ENCODE measurements around the gene SSTR3. TPM values are rescaled to one million over a fixed set of nuclear protein-coding genes. Genes with fewer than 3 reads are reported as not detected.

The SSTR3 gene
- total RNA-seq, 8 experiments from 2014 or later = 0.09 to 1.1 (median 0.25) TPM; not detected in 1

DNA sequence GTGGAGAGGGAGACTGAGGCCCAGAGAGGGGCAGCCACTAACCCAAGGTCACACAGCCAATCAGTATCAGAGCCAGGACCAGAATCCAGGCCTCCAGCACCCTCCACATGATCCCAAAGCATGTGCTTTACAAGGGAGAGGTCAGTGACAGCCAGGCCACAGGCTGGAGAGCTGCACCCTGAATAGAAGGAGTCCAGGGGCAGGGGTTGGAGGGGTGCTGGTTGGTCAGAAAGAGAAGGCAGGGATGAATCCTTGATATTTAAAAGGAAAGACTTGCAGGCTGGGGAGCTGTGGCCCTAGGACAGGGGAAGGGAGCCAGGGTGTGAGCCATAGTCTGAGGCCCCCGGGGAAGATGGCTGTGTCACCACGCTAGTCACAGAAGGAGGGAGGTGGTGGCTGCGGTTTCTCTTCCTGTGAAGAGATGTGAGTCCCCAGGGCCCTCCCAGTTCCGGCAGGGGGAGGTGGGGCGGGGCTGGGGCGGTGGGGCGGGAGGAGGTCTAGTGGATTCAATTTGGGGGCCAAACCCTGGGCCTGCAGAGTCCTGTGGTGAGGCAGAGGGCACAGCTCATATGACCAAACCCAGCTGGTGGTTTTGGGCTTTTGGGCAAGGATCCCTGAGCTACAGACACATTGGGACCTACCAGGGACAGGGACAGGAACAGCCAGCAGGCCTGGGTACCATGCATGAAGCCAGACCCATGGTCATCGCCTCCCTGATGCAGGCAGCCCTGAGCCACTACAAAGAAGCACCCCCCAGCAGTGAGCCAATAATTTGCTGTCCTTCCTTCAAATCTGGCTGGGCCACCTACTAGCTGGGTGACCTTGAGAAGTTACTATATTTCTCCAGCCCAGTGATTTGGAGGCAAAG lies 17.8 kb upstream of the SSTR3 start:
- in situ Hi-C loops (cut with MboI; ENCODE audit: low pct_unique_long_range_greater_than_20kb in 2 of 9, low sequenced_read_pairs in 9 of 9, unreplicated experiment in 9 of 9) = no loop called here
- ATAC-seq (replicated peaks in 6 of 8) = peak in 4 of 8 experiments; percentile 20 to 77 (median 50)

DNA sequence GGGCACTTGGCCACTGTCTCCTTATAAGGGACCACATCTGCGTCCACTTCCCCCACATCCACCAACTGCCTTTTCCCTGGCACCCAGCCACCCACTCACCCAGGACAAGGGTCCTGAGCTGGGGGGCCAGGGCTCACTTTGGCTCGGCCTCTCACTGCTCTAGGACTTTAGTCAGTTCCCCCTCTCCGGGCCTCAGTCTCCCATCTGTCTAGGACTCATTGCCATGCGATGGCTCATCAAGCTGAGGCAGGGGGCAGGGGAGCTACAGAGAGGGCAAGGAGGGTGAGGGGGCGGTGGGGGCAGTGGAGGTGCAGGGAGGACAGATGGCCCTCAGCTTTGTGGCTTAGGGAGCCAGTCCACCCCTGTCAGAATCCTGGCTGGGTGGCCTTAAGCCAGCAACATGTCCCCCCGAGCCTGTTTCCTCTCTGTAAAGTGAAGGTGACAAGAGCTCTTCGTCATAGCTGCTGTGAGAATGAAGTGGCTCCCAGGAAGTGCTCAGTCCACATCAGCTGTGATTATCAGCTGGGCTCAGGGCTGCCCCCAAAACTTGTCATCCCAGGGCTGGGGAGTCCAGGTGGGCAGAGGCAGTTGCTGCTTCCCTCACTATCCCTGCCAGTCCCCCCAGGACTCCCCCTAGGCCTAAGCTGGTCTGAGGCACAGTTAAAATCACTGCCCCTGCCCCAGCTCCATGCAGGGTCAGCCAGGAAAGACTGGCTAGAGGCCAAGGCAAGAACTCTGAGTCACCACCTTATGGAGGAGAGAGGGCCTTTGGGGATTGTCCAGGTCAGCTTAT lies 16.9 kb upstream of the SSTR3 start:
- H3K27ac ChIP-seq = no peak overlapping the region
- H3K4me1 ChIP-seq (replicated peaks in 1 of 2) = peaks cover 0 to 15% of the 10 kb centered on the region in 2 donors
- in situ Hi-C loops (cut with MboI; ENCODE audit: low pct_unique_long_range_greater_than_20kb in 2 of 9, low sequenced_read_pairs in 9 of 9, unreplicated experiment in 9 of 9) = no loop called here
- 60% methylated on average over 1 of the region's 7 CpGs; no CpG with 5 or more reads in 9 of the 10 experiments for WGBS, 10 experiments
- no peak overlapping the region for H3K4me3 ChIP-seq
- ATAC-seq (replicated peaks in 6 of 8) = peak; percentile 3 to 63 (median 14)

More for the DNA sequence above, 17.8 kb upstream of the SSTR3 start:
- H3K4me3 ChIP-seq = no peak overlapping the region
- WGBS, 10 experiments = 20 to 100% (median 50%) methylated on average over 1 of the region's 8 CpGs; no CpG with 5 or more reads in 7 of the 10 experiments
- peaks cover 0 to 15% of the 10 kb centered on the region in 2 donors for H3K4me1 ChIP-seq (replicated peaks in 1 of 2)
- H3K27ac ChIP-seq = no peak overlapping the region

DNA sequence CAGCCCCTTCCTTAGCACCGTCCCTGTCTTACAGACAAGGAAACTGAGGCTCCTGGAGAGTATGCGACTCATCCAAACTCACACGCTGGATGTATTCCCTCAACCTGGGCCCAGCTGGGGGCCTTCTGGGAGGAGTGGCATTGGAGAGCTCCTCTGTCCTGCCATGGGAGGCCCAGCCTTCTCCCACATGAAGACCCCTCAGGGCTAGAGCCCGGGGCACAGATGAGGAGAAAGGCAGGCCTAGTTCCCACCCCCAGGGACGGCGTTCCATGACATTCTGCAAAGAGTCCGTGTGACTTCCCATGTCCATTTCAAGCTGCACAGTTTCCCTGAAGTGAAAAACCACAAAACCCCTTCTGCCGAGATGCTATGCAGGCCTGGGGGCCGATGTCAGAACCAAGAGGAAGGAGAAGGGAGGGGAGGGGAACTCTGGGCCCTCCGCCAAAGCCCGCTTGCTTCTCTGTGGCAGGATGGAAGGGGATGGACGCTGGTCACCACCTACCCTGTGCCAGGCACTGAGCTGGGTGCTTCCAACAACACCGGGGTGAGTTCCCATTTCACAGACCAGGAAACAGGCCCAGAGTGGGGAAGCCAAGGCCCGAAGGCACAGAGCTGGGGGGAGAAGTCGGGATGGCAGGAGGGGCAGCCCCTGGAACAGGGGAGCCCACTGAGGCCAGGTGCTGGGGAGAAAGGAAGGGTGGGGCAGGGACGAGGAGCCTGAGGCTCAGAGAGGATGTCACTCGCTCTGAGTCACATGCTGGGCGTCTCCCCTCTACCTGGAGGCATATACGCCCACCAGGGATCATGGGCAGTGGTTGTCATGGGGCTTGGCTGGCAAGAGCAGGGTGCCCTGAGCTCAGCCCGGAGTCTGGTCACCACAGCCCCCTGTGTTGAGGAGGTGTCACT lies 16.1 kb upstream of the SSTR3 start:
- Histone ChIP-seq H3K4me3 (no peak overlapping the region), H3K27ac (no peak overlapping the region), H3K4me1 (replicated peaks in 1 of 2) (peaks cover 0 to 11% of the 10 kb centered on the region in 2 donors)
- peak in 7 of 8 experiments; percentile 8 to 51 (median 18) for ATAC-seq (replicated peaks in 6 of 8)
- in situ Hi-C loops (cut with MboI; ENCODE audit: low pct_unique_long_range_greater_than_20kb in 2 of 9, low sequenced_read_pairs in 9 of 9, unreplicated experiment in 9 of 9) = no loop called here
- 40 to 100% (median 80%) methylated on average over 1 to 6 of the region's 20 CpGs; no CpG with 5 or more reads in 1 of the 10 experiments for WGBS, 10 experiments

DNA sequence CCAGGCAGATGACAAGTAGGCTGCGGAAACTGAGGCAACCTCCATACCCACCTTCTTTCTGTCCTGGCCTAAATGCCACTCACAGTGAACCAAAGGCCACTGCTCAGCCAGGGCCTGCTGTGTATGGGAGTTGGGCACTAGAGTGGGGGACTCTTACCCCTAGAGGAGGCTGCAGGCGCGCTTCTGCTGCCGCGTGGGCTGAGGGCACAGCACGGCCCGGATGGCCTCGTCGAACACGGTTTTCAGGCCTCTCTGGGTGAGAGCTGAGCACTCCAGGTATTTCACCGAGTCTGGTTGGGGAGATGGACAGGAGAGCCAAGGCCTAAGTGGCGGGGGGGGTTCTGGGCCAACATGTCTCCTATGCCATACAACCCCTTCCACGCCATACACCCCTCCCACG lies 14.2 kb upstream of the SSTR3 start:
- WGBS, 10 experiments = 96 to 100% (median 100%) methylated on average over 1 to 8 of the region's 14 CpGs; no CpG with 5 or more reads in 7 of the 10 experiments
- peaks cover 0 to 11% of the 10 kb centered on the region in 2 donors for H3K4me1 ChIP-seq (replicated peaks in 1 of 2)
- in situ Hi-C loops (cut with MboI; ENCODE audit: low pct_unique_long_range_greater_than_20kb in 2 of 9, low sequenced_read_pairs in 9 of 9, unreplicated experiment in 9 of 9) = no loop called here
- H3K27ac ChIP-seq = no peak overlapping the region
- ATAC-seq (replicated peaks in 6 of 8) = no peak
- no peak overlapping the region for H3K4me3 ChIP-seq

DNA sequence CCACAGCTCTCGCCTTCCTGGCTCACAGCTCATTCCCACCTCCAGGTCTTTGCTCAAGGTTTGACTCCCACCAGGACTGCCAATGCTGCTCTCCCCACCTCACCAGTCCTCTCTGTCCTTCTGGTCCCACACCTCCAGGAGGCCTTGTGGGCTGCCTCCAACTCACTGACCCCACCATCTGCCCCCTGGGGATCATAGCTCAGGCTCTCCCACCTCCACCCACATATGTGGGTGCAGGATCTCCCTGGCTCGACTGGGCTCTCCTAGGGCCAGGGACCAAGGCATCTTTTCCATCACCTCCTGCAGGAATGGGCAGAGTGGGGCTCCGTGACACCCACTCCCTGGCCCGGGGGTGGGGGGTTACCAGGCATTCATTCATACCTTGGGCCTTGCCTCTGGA lies 13.8 kb upstream of the SSTR3 start:
- H3K27ac ChIP-seq = no peak overlapping the region
- H3K4me3 ChIP-seq = no peak overlapping the region
- no peak for ATAC-seq (replicated peaks in 6 of 8)
- WGBS, 10 experiments = 38 to 100% methylated on average over 1 to 2 of the region's 4 CpGs; no CpG with 5 or more reads in 8 of the 10 experiments
- in situ Hi-C loops (cut with MboI; ENCODE audit: low pct_unique_long_range_greater_than_20kb in 2 of 9, low sequenced_read_pairs in 9 of 9, unreplicated experiment in 9 of 9) = no loop called here
- peaks cover 0 to 11% of the 10 kb centered on the region in 2 donors for H3K4me1 ChIP-seq (replicated peaks in 1 of 2)

DNA sequence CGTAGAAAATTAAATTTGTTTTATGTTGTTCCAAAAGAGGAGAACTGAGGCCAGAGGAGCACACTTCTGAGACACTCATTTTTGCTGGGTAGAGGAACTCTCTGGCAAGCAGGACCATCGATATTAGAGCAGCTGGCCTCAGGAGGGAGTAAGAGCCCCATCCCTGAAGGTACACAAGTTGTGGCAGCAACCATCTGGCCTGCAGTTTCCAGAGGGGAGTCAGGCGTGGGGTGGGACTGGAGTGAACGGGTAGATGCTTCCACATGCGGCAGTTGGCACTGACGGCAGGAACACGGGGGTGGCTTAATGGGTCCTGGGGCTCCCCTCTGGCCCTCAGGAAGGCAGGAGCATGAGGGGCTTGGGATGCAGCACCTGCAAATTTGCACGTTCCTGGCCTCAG lies 13.2 kb upstream of the SSTR3 start:
- H3K27ac ChIP-seq = no peak overlapping the region
- in situ Hi-C loops (cut with MboI; ENCODE audit: low pct_unique_long_range_greater_than_20kb in 2 of 9, low sequenced_read_pairs in 9 of 9, unreplicated experiment in 9 of 9) = no loop called here
- 0 to 80% (median 69%) methylated on average over 1 to 4 of the region's 8 CpGs; no CpG with 5 or more reads in 4 of the 10 experiments for WGBS, 10 experiments
- no peak overlapping the region for H3K4me3 ChIP-seq
- ATAC-seq (replicated peaks in 6 of 8) = peak in 1 of 8 experiments; percentile 22
- peaks cover 0 to 11% of the 10 kb centered on the region in 2 donors for H3K4me1 ChIP-seq (replicated peaks in 1 of 2)

DNA sequence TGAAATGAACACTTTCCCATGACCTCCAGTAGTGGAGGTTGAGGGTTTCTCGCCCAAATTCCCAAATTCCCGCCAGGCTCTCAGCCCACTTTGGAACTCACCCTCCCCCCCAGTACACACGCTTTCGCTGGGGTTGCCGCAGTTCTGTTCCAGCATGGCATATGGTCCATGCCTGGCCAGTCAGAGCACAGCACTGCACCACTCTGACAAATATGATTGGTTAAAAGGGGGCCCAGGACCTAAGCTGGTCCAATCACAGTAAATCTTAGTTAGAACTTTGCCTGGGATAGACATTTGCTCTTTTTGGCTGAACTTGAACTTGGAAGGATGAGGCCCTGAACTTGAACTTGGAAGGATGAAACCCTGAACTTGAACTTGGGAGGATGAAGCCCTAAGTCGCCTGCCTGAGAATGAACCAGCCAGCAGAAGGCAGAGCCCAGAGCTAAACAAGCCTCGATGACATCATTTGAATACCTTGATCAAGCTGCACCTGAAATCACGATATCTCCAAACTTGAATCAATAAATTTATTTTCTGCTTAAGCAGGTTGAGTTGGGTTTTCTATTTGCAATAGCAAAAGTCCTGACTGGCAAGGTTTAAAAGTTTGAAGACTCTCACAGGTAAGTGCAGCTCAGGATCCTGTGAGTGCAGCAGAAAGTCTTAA lies 12.6 kb upstream of the SSTR3 start:
- no peak for ATAC-seq (replicated peaks in 6 of 8)
- in situ Hi-C loops (cut with MboI; ENCODE audit: low pct_unique_long_range_greater_than_20kb in 2 of 9, low sequenced_read_pairs in 9 of 9, unreplicated experiment in 9 of 9) = no loop called here
- Histone ChIP-seq H3K27ac (no peak overlapping the region), H3K4me3 (no peak overlapping the region), H3K4me1 (replicated peaks in 1 of 2) (peaks cover 0 to 10% of the 10 kb centered on the region in 2 donors)
- 23 to 100% (median 70%) methylated on average over 1 to 8 of the region's 8 CpGs; no CpG with 5 or more reads in 2 of the 10 experiments for WGBS, 10 experiments

DNA sequence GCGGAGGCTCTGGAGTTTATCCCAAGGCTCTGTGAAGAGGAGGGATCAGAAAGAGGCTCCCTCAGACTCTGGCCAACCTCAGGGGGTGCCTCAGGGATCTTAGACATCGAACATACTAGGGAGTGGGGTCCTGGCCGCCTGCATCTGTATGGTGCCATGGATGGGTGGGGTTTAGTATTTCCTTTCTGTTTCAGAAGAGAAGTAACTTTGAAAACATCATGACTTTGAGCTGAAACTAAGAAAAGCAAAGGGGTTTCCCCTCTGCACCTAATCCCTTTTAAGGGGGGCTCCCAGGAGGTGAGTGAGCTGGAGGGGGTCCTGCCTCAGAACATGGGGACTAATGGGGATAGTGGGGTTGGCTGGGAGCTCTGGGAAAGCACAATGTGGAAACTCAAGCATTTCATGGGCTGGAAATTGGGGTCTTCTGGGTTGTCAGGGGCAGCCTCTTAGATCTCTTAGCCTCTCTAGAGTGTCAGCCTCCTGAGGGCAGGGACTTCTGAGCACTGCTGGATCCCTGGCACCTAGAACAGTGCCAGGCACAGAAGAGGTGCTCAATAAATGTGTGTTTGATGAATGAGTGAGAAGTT lies 11.8 kb upstream of the SSTR3 start:
- ATAC-seq (replicated peaks in 6 of 8) = no peak
- 75 to 100% (median 100%) methylated on average over 1 to 2 of the region's 3 CpGs; no CpG with 5 or more reads in 5 of the 10 experiments for WGBS, 10 experiments
- peaks cover 0 to 2% of the 10 kb centered on the region in 2 donors for H3K4me1 ChIP-seq (replicated peaks in 1 of 2)
- H3K4me3 ChIP-seq = no peak overlapping the region
- H3K27ac ChIP-seq = no peak overlapping the region
- in situ Hi-C loops (cut with MboI; ENCODE audit: low pct_unique_long_range_greater_than_20kb in 2 of 9, low sequenced_read_pairs in 9 of 9, unreplicated experiment in 9 of 9) = no loop called here

DNA sequence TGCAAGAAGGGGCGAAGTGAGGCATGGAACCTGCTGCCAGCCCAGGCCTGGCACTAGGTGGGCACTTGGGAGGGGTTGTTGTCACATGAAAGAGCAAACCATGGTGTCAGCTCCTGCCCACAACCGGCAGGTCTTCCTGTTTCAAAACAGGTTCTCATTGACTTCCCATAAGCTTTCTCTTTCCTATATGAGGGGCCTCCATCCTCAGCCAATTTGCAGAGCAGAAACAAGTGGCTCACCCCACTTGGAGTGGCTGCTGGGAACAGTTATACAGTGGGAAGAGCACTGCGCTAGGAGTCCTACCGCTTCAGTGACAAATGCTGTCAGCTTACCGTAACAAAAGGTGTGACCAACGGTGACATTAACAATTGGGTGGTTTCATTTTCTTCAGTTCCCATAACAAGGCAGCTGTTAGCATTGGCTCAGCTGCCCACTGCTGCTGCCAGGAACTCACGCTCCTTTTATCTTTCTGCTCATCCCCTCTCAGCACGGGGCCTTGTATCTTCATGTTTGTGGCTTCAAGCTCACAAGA lies 10.2 kb upstream of the SSTR3 start:
- Histone ChIP-seq H3K4me3 (no peak overlapping the region), H3K4me1 (replicated peaks in 1 of 2) (no peaks in the 10 kb centered on the region), H3K27ac (no peak overlapping the region)
- in situ Hi-C loops (cut with MboI; ENCODE audit: low pct_unique_long_range_greater_than_20kb in 2 of 9, low sequenced_read_pairs in 9 of 9, unreplicated experiment in 9 of 9) = no loop called here
- WGBS, 10 experiments = 49 to 100% (median 76%) methylated on average over 1 to 8 of the region's 8 CpGs; no CpG with 5 or more reads in 2 of the 10 experiments
- peak in 1 of 8 experiments; percentile 40 for ATAC-seq (replicated peaks in 6 of 8)

DNA sequence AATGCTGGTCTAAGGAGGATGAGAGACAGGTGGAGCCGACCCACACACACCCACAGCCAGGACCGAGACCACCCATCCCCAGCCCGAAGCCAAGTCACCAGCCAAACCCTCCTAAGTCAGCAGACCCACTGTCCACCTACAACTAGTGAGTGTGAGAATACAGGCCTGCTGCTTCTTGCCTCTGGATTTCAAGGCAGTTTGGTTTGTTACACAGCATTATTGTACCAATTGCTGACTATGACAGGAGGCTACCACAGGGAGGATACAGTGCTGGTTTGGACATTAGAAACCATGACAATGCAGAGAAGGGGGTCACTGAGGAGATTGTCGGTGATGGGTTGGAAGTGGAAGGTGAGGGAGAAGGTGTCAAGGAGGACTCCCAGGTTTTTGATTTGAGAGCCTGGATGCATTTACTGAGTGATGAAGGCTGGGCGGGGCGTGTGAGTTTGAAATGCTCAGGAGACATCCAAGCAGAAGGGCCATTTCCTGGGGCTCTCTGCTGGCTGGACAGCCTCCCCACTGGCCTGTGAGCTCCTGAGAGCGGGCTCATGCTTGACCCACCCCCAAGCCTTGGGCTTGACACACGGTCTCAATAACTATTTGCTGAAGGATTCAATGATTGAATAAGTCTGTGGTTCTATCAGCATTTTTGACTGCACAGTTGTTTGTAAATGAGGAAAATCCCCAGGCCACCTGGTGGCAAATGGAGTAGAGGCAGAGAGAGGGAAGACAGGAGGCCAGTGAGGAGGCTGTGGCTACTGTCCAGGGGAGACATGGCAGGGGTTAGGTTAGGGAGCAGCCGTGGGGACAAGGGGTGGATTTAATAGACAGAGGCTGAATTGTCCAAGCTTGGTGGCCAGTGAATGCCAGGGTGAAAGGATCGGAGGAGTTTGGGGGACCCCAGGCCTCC lies 9.4 kb upstream of the SSTR3 start:
- in situ Hi-C loops (cut with MboI; ENCODE audit: low pct_unique_long_range_greater_than_20kb in 2 of 9, low sequenced_read_pairs in 9 of 9, unreplicated experiment in 9 of 9) = no loop called here
- WGBS, 10 experiments = 61 to 100% (median 81%) methylated on average over 1 to 6 of the region's 10 CpGs; no CpG with 5 or more reads in 3 of the 10 experiments
- H3K4me1 ChIP-seq (replicated peaks in 1 of 2) = no peaks in the 10 kb centered on the region
- H3K27ac ChIP-seq = no peak overlapping the region
- no peak overlapping the region for H3K4me3 ChIP-seq
- no peak for ATAC-seq (replicated peaks in 6 of 8)

DNA sequence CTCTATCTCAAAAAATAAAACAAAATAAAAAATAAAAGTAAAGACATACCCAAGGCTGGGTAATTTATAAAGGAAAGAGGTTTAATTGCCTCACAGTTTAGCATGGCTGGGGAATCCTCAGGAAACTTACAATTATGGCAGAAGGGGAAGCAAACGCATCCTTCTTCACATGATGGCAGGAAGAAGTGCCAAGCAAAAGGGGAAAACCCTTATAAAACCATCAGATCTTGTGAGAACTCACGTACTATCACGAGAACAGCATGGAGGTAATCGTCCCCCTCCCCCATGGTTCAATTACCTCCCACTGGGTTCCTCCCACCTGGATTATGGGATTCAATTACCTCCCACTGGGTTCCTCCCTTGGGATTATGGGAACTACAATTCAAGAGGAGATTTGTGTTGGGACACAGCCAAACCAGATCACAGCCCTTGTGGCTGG lies 8.3 kb upstream of the SSTR3 start:
- in situ Hi-C loops (cut with MboI; ENCODE audit: low pct_unique_long_range_greater_than_20kb in 2 of 9, low sequenced_read_pairs in 9 of 9, unreplicated experiment in 9 of 9) = no loop called here
- H3K4me3 ChIP-seq = no peak overlapping the region
- no peaks in the 10 kb centered on the region for H3K4me1 ChIP-seq (replicated peaks in 1 of 2)
- 0 to 90% (median 61%) methylated on average over 1 to 4 of the region's 4 CpGs for WGBS, 10 experiments
- H3K27ac ChIP-seq = no peak overlapping the region
- no peak for ATAC-seq (replicated peaks in 6 of 8)

Data from motor neuron (in vitro differentiated cells).